ENCODE data around the gene PITPNC1. TPM values are rescaled to one million over a fixed set of nuclear protein-coding genes. Genes with fewer than 3 reads are reported as not detected.
A peak's percentile ranks its signal among the peaks of the same experiment; 100 is the strongest.

Gene PITPNC1
- total and polyA plus RNA-seq, 2 donors (not counting 1 experiment from before 2014, with no cell fraction given), result 5.8 to 7.1 TPM

- Histone ChIP-seq H3K4me1 (ENCODE audit: control insufficient read depth, extremely low read depth, insufficient read depth, low read length) (no peaks in the 10 kb centered on the region), H3K9me3 (ENCODE audit: control insufficient read depth, insufficient read depth, low read depth, low read length) (no peaks in the 10 kb centered on the region), H3K9ac (ENCODE audit: insufficient read depth, low read length) (no peak overlapping the region), H3K27me3 (ENCODE audit: control insufficient read depth, insufficient read depth, low read length) (no peaks in the 10 kb centered on the region), H3K4me3 (replicated peaks in 1 of 4; ENCODE audit: control extremely low read depth in 1 of 4, insufficient read depth in 1 of 4, low read depth in 3 of 4, low read length in 4 of 4) (no peak overlapping the region), H3K79me2 (ENCODE audit: control insufficient read depth, insufficient read depth, low read length) (no peaks in the 10 kb centered on the region), H2AFZ (ENCODE audit: low read length) (no peak overlapping the region), H3K27ac (ENCODE audit: insufficient read depth, low read length) (no peak overlapping the region), H3K36me3 (ENCODE audit: control insufficient read depth, insufficient read depth, low read length) (no peaks in the 10 kb centered on the region), H4K20me1 (ENCODE audit: control insufficient read depth, extremely low read depth, insufficient read depth, low read length) (no peaks in the 10 kb centered on the region), H3K4me2 (ENCODE audit: extremely low read depth, insufficient read depth, low read length) (no peak overlapping the region)
- DNase-seq (ENCODE audit: low read depth in 2 of 2), result no peak
- TF ChIP-seq CTCF (conservative IDR thresholded peaks at IDR 0.05 in 1 of 2, IDR thresholded peaks at IDR 0.05 in 1 of 2; ENCODE audit: low read depth in 1 of 2, low read length in 2 of 2) (no peak), EZH2 (IDR thresholded peaks at IDR 0.05; ENCODE audit: low read length, missing control alignments) (no peak)
Measured at GRCh38 chr17:67467500-67468455, 90.7 kb downstream of the PITPNC1 start.

GRCh38 chr17:67469208-67469980, 92.3 kb downstream of the PITPNC1 start:
- Histone ChIP-seq H3K4me3 (replicated peaks in 1 of 4; ENCODE audit: control extremely low read depth in 1 of 4, insufficient read depth in 1 of 4, low read depth in 3 of 4, low read length in 4 of 4) (no peak overlapping the region), H4K20me1 (ENCODE audit: control insufficient read depth, extremely low read depth, insufficient read depth, low read length) (no peaks in the 10 kb centered on the region), H3K27ac (ENCODE audit: insufficient read depth, low read length) (no peak overlapping the region), H3K4me2 (ENCODE audit: extremely low read depth, insufficient read depth, low read length) (no peak overlapping the region), H3K9me3 (ENCODE audit: control insufficient read depth, insufficient read depth, low read depth, low read length) (no peaks in the 10 kb centered on the region), H3K4me1 (ENCODE audit: control insufficient read depth, extremely low read depth, insufficient read depth, low read length) (no peaks in the 10 kb centered on the region), H2AFZ (ENCODE audit: low read length) (no peak overlapping the region), H3K36me3 (ENCODE audit: control insufficient read depth, insufficient read depth, low read length) (no peaks in the 10 kb centered on the region), H3K79me2 (ENCODE audit: control insufficient read depth, insufficient read depth, low read length) (no peaks in the 10 kb centered on the region), H3K9ac (ENCODE audit: insufficient read depth, low read length) (no peak overlapping the region), H3K27me3 (ENCODE audit: control insufficient read depth, insufficient read depth, low read length) (no peaks in the 10 kb centered on the region)
- DNase-seq (ENCODE audit: low read depth in 2 of 2), result peak in 1 of 2 donors; percentile 68
- TF ChIP-seq CTCF (conservative IDR thresholded peaks at IDR 0.05 in 1 of 2, IDR thresholded peaks at IDR 0.05 in 1 of 2; ENCODE audit: low read depth in 1 of 2, low read length in 2 of 2) (no peak), EZH2 (IDR thresholded peaks at IDR 0.05; ENCODE audit: low read length, missing control alignments) (no peak)

GRCh38 chr17:67470163-67470562, 93.1 kb downstream of the PITPNC1 start:
- H3K9ac ChIP-seq (ENCODE audit: insufficient read depth, low read length), result no peak overlapping the region
- no peaks in the 10 kb centered on the region for H3K4me1 ChIP-seq (ENCODE audit: control insufficient read depth, extremely low read depth, insufficient read depth, low read length)
- H4K20me1 ChIP-seq (ENCODE audit: control insufficient read depth, extremely low read depth, insufficient read depth, low read length), result no peaks in the 10 kb centered on the region
- H3K79me2 ChIP-seq (ENCODE audit: control insufficient read depth, insufficient read depth, low read length), result no peaks in the 10 kb centered on the region
- H3K36me3 ChIP-seq (ENCODE audit: control insufficient read depth, insufficient read depth, low read length), result no peaks in the 10 kb centered on the region
- no peak overlapping the region for H3K27ac ChIP-seq (ENCODE audit: insufficient read depth, low read length)
- H3K9me3 ChIP-seq (ENCODE audit: control insufficient read depth, insufficient read depth, low read depth, low read length), result no peaks in the 10 kb centered on the region
- H3K27me3 ChIP-seq (ENCODE audit: control insufficient read depth, insufficient read depth, low read length), result no peaks in the 10 kb centered on the region
- TF ChIP-seq EZH2 (IDR thresholded peaks at IDR 0.05; ENCODE audit: low read length, missing control alignments) (no peak), CTCF (conservative IDR thresholded peaks at IDR 0.05 in 1 of 2, IDR thresholded peaks at IDR 0.05 in 1 of 2; ENCODE audit: low read depth in 1 of 2, low read length in 2 of 2) (no peak)
- no peak overlapping the region for H3K4me3 ChIP-seq (replicated peaks in 1 of 4; ENCODE audit: control extremely low read depth in 1 of 4, insufficient read depth in 1 of 4, low read depth in 3 of 4, low read length in 4 of 4)
- no peak overlapping the region for H3K4me2 ChIP-seq (ENCODE audit: extremely low read depth, insufficient read depth, low read length)
- H2AFZ ChIP-seq (ENCODE audit: low read length), result no peak overlapping the region
- no peak for DNase-seq (ENCODE audit: low read depth in 2 of 2)

Measured in fibroblast of lung (primary cell).